SU-DHL-6 (cell line): Measurements from ENCODE around the gene SRD5A1.

ENCODE experiments used
- CTCF ChIP-seq: fragments of 200-600 bp; sonication (generic); IDR thresholded peaks from one replicate; pipeline ENCODE4 v1.5.1; 2017; ENCODE audit warnings: antibody characterized with exemption, mild to moderate bottlenecking, low read length, moderate library complexity; ENCODE audit not compliant: insufficient read depth, poor library complexity, severe bottlenecking
- EZH2phosphoT487 ChIP-seq: fragments of 200-600 bp; sonication (generic), shearing (Covaris generic); conservative IDR thresholded peaks from 2 replicates; pipeline ENCODE4 v1.6.1; 2018; ENCODE audit warnings: mild to moderate bottlenecking, antibody characterized with exemption, low read length, moderate library complexity, mixed read lengths

DNA sequence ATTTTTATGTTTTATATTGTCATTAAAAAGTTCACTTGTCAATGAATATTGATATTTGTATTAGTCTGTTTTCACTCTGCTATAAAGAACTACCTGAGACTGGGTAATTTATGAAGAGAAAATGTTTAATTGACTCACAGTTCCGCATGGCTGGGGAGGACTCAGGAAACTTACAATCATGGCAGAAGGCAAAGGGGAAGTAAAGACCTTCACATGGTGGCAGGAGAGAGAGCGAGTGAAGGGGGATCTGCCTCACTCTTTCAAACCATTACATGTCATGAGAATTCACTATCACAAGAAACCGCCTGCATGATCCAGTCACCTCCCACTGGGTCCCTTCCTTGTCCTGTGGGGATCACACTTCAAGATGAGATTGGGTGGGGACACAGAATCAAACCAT lies 27.4 kb downstream of the SRD5A1 start:
- no peak for TF ChIP-seq CTCF
- no peak for TF ChIP-seq EZH2phosphoT487
